Keratinocyte (primary cell): Measurements from ENCODE around the gene ANXA5.

Experiments
- CTCF ChIP-seq, 3 experiments: IDR thresholded peaks in 1 of 3; conservative IDR thresholded peaks in 1 of 3; optimal IDR thresholded peaks in 1 of 3; 2 replicates in 2 of 3; 3 replicates in 1 of 3; pipeline versions ENCODE3 to v1.5.1; 2011; ENCODE audit warnings: low read length in 3 of 3, mild to moderate bottlenecking in 3 of 3, moderate library complexity in 2 of 3, control low read depth in 1 of 3, inconsistent platforms in 1 of 3; ENCODE audit not compliant: insufficient read depth in 2 of 3; ENCODE audit errors: extremely low read depth in 1 of 3
- EZH2 ChIP-seq: IDR thresholded peaks from one replicate; pipeline ENCODE4 v1.6.1; 2012; ENCODE audit warnings: inconsistent platforms, mild to moderate bottlenecking, low read length, moderate library complexity

GRCh38 chr4:121680571-121680970, 16.2 kb downstream of the ANXA5 start:
- no peak for TF ChIP-seq CTCF (optimal IDR thresholded peaks at IDR 0.05 in 1 of 3, IDR thresholded peaks at IDR 0.05 in 1 of 3, conservative IDR thresholded peaks at IDR 0.05 in 1 of 3; ENCODE audit: extremely low read depth in 1 of 3, insufficient read depth in 2 of 3, low read length in 3 of 3)
- no peak for TF ChIP-seq EZH2
